ENCODE measurements around the gene GRB10.

The GRB10 gene

GRCh38 chr7:50799873-50800272 is 17.2 kb upstream of the GRB10 start:
- Histone ChIP-seq H3K36me3 (no peaks in the 10 kb centered on the region), H3K9me3 (no peaks in the 10 kb centered on the region), H3K4me3 (ENCODE audit: low read depth, low read length) (no peak overlapping the region), H3K27me3 (peaks cover 16% of the 10 kb centered on the region), H3K4me1 (no peaks in the 10 kb centered on the region)
- TF ChIP-seq CTCF (IDR thresholded peaks at IDR 0.05; ENCODE audit: low read depth, low read length) = no peak
- no peak for DNase-seq

DNA sequence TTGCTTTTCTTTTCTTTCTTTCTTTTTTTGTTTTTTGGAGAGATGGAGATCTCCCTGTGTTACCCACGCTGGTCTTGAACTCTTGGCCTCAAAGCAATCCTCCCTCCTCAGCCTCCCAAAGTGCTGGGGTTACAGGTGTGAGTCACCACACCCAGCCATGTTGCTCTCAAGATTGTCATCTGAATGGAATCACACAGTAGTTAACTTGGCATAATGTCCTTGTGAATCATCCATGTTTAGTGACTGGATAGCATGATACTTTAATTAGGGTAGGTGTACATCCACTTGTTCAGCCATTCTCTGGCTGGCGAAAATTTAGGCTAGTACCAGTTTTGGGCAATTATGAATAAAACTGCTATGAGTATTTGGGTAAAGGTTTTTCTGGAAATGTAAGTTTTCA is 15.4 kb upstream of the GRB10 start:
- TF ChIP-seq CTCF (IDR thresholded peaks at IDR 0.05; ENCODE audit: low read depth, low read length) = no peak
- Histone ChIP-seq H3K9me3 (no peaks in the 10 kb centered on the region), H3K4me1 (no peaks in the 10 kb centered on the region), H3K27me3 (peaks cover 32% of the 10 kb centered on the region), H3K36me3 (no peaks in the 10 kb centered on the region), H3K4me3 (ENCODE audit: low read depth, low read length) (no peak overlapping the region)
- no peak for DNase-seq

DNA sequence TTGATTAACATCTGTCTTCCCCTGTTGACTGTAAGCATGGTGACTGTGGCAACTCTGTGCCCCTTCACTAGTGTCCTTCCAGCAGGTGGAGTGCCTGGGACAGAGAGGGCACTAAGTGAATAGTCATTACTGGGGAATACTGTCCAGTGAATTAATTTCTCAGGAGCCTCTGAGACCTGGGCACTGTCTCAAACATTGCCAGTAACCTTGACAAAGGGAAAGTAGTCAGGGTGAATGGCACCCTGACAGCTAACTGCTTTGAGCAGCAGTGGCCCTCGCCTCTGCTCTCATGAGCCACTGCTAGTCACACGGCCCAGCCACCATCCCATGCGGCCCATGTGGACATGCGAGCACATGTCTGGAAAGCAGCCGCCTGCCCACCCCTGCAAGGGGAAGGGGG is 13.1 kb upstream of the GRB10 start:
- DNase-seq = no peak
- Histone ChIP-seq H3K27me3 (peaks cover 50% of the 10 kb centered on the region), H3K4me1 (no peaks in the 10 kb centered on the region), H3K36me3 (no peaks in the 10 kb centered on the region), H3K9me3 (no peaks in the 10 kb centered on the region), H3K4me3 (ENCODE audit: low read depth, low read length) (no peak overlapping the region)
- TF ChIP-seq CTCF (IDR thresholded peaks at IDR 0.05; ENCODE audit: low read depth, low read length) = no peak

DNA sequence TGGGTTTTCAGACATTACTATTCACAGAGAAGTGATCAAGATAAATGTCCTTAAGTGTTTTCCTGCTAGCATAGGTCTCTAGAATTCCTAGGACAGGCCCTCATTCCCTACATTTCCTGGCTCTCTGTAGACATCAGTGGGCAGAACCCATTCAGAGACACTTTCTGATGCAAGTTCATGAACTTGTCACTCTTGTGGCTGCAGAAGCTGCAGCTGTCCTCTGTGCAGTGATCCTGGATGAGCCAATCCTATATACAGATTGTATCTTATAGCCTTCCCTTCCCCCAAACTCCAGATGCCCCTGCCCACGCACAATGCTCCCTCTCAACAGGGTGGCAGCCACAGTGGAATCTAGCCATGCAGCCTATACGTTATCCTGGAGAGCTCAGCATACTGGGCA is 12.6 kb upstream of the GRB10 start:
- H3K4me1 ChIP-seq = no peaks in the 10 kb centered on the region
- TF ChIP-seq CTCF (IDR thresholded peaks at IDR 0.05; ENCODE audit: low read depth, low read length) = no peak
- no peaks in the 10 kb centered on the region for H3K36me3 ChIP-seq
- H3K9me3 ChIP-seq = no peaks in the 10 kb centered on the region
- peaks cover 53% of the 10 kb centered on the region for H3K27me3 ChIP-seq
- no peak for DNase-seq
- H3K4me3 ChIP-seq (ENCODE audit: low read depth, low read length) = no peak overlapping the region

GRCh38 chr7:50793947-50794570 is 11.4 kb upstream of the GRB10 start:
- Histone ChIP-seq H3K9me3 (no peaks in the 10 kb centered on the region), H3K4me1 (no peaks in the 10 kb centered on the region), H3K4me3 (ENCODE audit: low read depth, low read length) (no peak overlapping the region), H3K27me3 (peaks cover 57% of the 10 kb centered on the region), H3K36me3 (no peaks in the 10 kb centered on the region)
- no peak for DNase-seq
- TF ChIP-seq CTCF (IDR thresholded peaks at IDR 0.05; ENCODE audit: low read depth, low read length) = no peak

DNA sequence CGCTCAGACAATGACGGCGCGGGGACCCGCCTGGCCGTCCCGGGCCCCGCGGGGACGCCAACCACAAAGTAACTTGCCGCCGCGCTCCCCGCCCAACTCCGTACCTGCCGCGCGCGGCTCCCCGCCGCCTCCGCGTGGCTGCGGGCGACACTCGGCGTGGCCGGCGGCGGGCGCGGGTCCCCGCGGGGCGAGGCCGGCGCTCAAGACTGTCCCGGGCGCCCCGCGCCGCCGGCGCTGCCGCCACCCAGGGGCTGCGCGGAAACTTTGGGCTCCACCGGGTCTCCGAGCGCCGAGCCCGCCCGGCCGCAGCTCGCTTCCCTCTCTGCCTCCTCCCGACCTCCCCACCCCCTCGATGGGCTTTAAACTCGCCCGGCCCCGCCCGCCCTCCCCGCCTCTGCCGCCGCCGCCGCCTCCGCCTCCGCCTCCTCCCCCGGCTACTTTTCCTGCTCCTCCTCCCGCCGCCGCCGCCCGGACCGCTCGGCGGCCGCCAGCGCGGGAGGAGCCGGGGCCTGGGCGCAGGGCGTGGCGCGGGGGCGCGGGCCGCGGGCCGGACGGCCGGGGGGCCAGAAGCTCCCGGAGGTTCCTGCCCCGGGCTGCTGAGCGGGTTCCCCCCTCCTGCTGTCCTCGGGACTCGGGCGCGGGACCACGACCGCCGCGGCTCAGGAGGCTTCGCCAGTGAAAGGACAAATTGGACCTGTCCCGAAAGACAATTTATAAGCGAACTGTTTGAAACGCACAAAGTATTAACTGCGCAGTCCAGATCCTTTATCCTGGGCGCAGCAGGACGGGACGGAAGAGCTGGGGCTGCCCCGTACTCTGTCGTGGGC is 10.6 kb upstream of the GRB10 start:
- H3K36me3 ChIP-seq = no peaks in the 10 kb centered on the region
- no peak for TF ChIP-seq CTCF (IDR thresholded peaks at IDR 0.05; ENCODE audit: low read depth, low read length)
- no peak for DNase-seq
- H3K9me3 ChIP-seq = no peaks in the 10 kb centered on the region
- H3K4me3 ChIP-seq (ENCODE audit: low read depth, low read length) = no peak overlapping the region
- H3K27me3 ChIP-seq = peaks cover 64% of the 10 kb centered on the region
- H3K4me1 ChIP-seq = no peaks in the 10 kb centered on the region

Measured in BE2C (cell line).